HepG2 (cell line): ENCODE measurements around the gene LGALS1. TPM values are rescaled to one million over a fixed set of nuclear protein-coding genes. Genes with fewer than 3 reads are reported as not detected.

Source experiments
- ASH2L ChIP-seq: fragments of 300-600, 200-600 bp; sonication (generic); IDR thresholded peaks from 2 replicates; pipeline ENCODE4 v1.7.0; 2017; ENCODE audit warnings: low read depth, mild to moderate bottlenecking, moderate library complexity, mixed read lengths, low read length; ENCODE audit not compliant: insufficient read length
- BRCA1 ChIP-seq: sonication (generic); formaldehyde crosslinking; IDR thresholded peaks from 2 replicates; pipeline ENCODE4 v1.4.0; 2020; ENCODE audit warnings: missing genetic modification reagents
- ELF1 ChIP-seq: sonication (generic); formaldehyde crosslinking; IDR thresholded peaks from 2 replicates; pipeline ENCODE4 v1.4.0; 2020; ENCODE audit warnings: missing genetic modification reagents
- ETV5 ChIP-seq: IDR thresholded peaks from 2 replicates; pipeline ENCODE4 v1.6.1; 2018; ENCODE audit warnings: missing biosample characterization, missing genetic modification reagents, inconsistent platforms, borderline replicate concordance
- IKZF4 ChIP-seq: sonication (generic); formaldehyde crosslinking; IDR thresholded peaks from 2 replicates; pipeline ENCODE4 v1.5.1; 2020; ENCODE audit warnings: borderline replicate concordance, mild to moderate bottlenecking, low read depth, missing genetic modification reagents; ENCODE audit errors: not compliant biosample characterization
- MXI1 ChIP-seq: IDR thresholded peaks from 3 replicates; pipeline ENCODE4 v1.6.1; 2012; ENCODE audit warnings: low read depth, low read length, inconsistent platforms, borderline replicate concordance
- NCOA1 ChIP-seq: sonication (generic); formaldehyde crosslinking; IDR thresholded peaks from 2 replicates; pipeline ENCODE4 v1.9.0; 2021; ENCODE audit warnings: missing genetic modification reagents
- NCOR1 ChIP-seq: fragments of 200-600 bp; sonication (generic); IDR thresholded peaks from 2 replicates; pipeline ENCODE4 v1.7.0; 2017; ENCODE audit warnings: antibody characterized with exemption, low read length, borderline replicate concordance
- NONO ChIP-seq, 2 experiments: fragments of 450-650 bp in 1 of 2; sonication (generic) in 1 of 2; formaldehyde crosslinking in 1 of 2; IDR thresholded peaks in 1 of 2; conservative IDR thresholded peaks in 1 of 2; 2 replicates each; pipeline versions ENCODE4 v1.6.1 to v1.8.0; 2017 to 2022; ENCODE audit warnings: mild to moderate bottlenecking in 1 of 2, missing genetic modification reagents in 1 of 2, moderate library complexity in 1 of 2
- PCBP1 ChIP-seq: fragments of 200-400 bp; formaldehyde crosslinking; IDR thresholded peaks from 2 replicates; pipeline ENCODE4 v1.6.1; 2017; ENCODE audit warnings: mild to moderate bottlenecking, low read depth, low read length, borderline replicate concordance
- PHF5A ChIP-seq: IDR thresholded peaks from one replicate; pipeline ENCODE4 v1.6.1; 2018; ENCODE audit warnings: low read depth, missing genetic modification reagents; ENCODE audit not compliant: unreplicated experiment
- POLR2AphosphoS2 ChIP-seq: IDR thresholded peaks from 2 replicates; pipeline ENCODE4 v1.6.1; 2011; ENCODE audit warnings: low read depth, low read length, improper control_type of control experiment
- RFXAP ChIP-seq: sonication (generic); formaldehyde crosslinking; IDR thresholded peaks from 2 replicates; pipeline ENCODE4 v1.4.0; 2020; ENCODE audit warnings: missing genetic modification reagents, borderline replicate concordance
- SRSF4 ChIP-seq: fragments of 200-400 bp; formaldehyde crosslinking; IDR thresholded peaks from one replicate; pipeline ENCODE4 v1.6.1; 2018; ENCODE audit warnings: mild to moderate bottlenecking, low read depth, low read length, moderate library complexity; ENCODE audit not compliant: poor library complexity, severe bottlenecking
- ZBTB37 ChIP-seq: sonication (generic); formaldehyde crosslinking; IDR thresholded peaks from 2 replicates; pipeline ENCODE4 v1.4.0; 2020; ENCODE audit warnings: mild to moderate bottlenecking, missing genetic modification reagents
- ZFY ChIP-seq: sonication (generic); formaldehyde crosslinking; IDR thresholded peaks from 2 replicates; pipeline ENCODE4 v1.4.0; 2020; ENCODE audit warnings: missing genetic modification reagents
- ZNF101 ChIP-seq: sonication (generic); formaldehyde crosslinking; IDR thresholded peaks from 2 replicates; pipeline ENCODE4 v1.4.0; 2020; ENCODE audit warnings: mild to moderate bottlenecking, low read depth, missing genetic modification reagents, borderline replicate concordance
- ZNF205 ChIP-seq: IDR thresholded peaks from 2 replicates; pipeline ENCODE4 v1.6.1; 2018; ENCODE audit warnings: missing biosample characterization, missing genetic modification reagents
- ZNF274 ChIP-seq: sonication (generic); formaldehyde crosslinking; IDR thresholded peaks from 2 replicates; pipeline ENCODE4 v1.5.1; 2020; ENCODE audit warnings: mild to moderate bottlenecking, missing genetic modification reagents
- ZNF317 ChIP-seq: sonication (generic); formaldehyde crosslinking; IDR thresholded peaks from 2 replicates; pipeline ENCODE4 v1.5.0; 2020; ENCODE audit warnings: mild to moderate bottlenecking, missing genetic modification reagents
- ZNF547 ChIP-seq: sonication (generic); formaldehyde crosslinking; IDR thresholded peaks from 2 replicates; pipeline ENCODE4 v1.5.1; 2020; ENCODE audit warnings: mild to moderate bottlenecking, missing genetic modification reagents
- ZNF790 ChIP-seq: sonication (generic); formaldehyde crosslinking; IDR thresholded peaks from 2 replicates; pipeline ENCODE4 v1.8.0; 2022; ENCODE audit warnings: missing genetic modification reagents, mild to moderate bottlenecking, borderline replicate concordance
- ZSCAN25 ChIP-seq: sonication (generic); formaldehyde crosslinking; IDR thresholded peaks from 2 replicates; pipeline ENCODE4 v1.8.0; 2022; ENCODE audit warnings: mild to moderate bottlenecking, missing genetic modification reagents
- polyA plus RNA-seq, 8 experiments: library from polyadenylated mRNA; depleted of rRNA in 3 of 8; stranded (reverse) in 7 of 8; unstranded in 1 of 8; fragments of >200 nt; fragmentation: Illumina TruSeq in 4 of 8; extraction: Trizol in 4 of 8; gene quantifications; 2 replicates each; pipeline versions ENCODE4 v1.2.1 to v1.2.3, GENCODE V29; 2011 to 2016; ENCODE audit warnings: low read depth in 4 of 8, missing spikeins in 1 of 8, mixed read lengths in 1 of 8; ENCODE audit not compliant: insufficient read depth in 1 of 8
- total RNA-seq, 5 experiments: library from RNA; depleted of rRNA; stranded (reverse); fragments of >200 nt; fragmentation: Illumina TruSeq; extraction: Trizol; gene quantifications; 2 replicates each; pipeline ENCODE4 v1.2.3, GENCODE V29; 2016; ENCODE audit warnings: low read depth in 1 of 5
- TF ChIP-seq, protein P1 (sequence below): sonication (generic); formaldehyde crosslinking; IDR thresholded peaks from 2 replicates; pipeline ENCODE4 v1.5.0; 2020; ENCODE audit warnings: missing genetic modification reagents, mild to moderate bottlenecking, borderline replicate concordance
- TF ChIP-seq, protein P2 (sequence below): sonication (generic); formaldehyde crosslinking; IDR thresholded peaks from 2 replicates; pipeline ENCODE4 v1.8.0; 2022; ENCODE audit warnings: mild to moderate bottlenecking, missing genetic modification reagents, borderline replicate concordance

LGALS1 gene
- total and polyA plus RNA-seq, 2 of the 13 experiments (the other 11 are each of a cell fraction or from before 2014, with no cell fraction given) = 103 to 858 TPM

DNA sequence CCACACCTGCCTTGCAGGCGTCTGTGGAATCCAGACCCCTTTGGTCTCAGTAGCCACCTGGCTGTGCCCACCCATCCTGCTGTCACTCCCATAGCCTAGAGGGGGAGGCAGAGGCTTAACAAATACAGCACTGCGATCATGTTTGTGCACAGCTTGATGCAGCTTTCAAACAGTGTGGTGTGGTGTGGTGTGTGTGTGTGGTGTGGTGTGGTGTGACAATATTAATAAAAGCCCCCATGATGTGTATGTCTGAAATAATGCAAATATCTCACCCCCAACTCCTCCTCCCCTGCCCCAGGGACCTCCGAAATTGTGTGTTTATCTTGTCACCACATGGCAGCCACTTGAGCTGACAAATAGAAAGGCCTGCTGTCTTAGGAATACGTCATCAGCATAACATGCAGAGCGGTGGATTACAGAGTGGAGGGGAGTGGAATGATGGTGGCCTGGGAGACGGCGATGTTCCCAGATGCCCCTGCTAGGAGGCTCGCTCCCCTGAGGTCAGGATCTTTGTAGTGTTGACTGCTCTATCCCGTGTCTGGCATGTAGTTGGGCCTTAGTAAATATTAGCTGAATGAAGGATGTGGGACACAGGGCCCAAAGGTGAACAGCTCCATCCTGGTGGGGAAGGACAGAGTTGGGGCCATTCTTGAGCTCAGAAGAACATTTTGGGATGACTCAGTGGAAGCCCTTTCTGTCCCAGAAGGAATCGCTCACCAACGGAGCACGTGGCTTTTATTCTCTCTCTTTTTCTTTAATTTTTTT is 14.1 kb upstream of the LGALS1 start (continued):
- TF ChIP-seq, protein P1, sequence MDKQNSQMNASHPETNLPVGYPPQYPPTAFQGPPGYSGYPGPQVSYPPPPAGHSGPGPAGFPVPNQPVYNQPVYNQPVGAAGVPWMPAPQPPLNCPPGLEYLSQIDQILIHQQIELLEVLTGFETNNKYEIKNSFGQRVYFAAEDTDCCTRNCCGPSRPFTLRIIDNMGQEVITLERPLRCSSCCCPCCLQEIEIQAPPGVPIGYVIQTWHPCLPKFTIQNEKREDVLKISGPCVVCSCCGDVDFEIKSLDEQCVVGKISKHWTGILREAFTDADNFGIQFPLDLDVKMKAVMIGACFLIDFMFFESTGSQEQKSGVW (CRISPR knock-in tag) = no peak
- TF ChIP-seq, protein P2, sequence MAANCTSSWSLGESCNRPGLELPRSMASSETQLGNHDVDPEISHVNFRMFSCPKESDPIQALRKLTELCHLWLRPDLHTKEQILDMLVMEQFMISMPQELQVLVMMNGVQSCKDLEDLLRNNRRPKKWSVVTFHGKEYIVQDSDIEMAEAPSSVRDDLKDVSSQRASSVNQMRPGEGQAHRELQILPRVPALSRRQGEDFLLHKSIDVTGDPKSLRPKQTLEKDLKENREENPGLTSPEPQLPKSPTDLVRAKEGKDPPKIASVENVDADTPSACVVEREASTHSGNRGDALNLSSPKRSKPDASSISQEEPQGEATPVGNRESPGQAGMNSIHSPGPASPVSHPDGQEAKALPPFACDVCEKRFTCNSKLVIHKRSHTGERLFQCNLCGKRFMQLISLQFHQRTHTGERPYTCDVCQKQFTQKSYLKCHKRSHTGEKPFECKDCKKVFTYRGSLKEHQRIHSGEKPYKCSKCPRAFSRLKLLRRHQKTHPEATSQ (CRISPR knock-in tag) = no peak
- TF ChIP-seq RFXAP (CRISPR knock-in tag) = no peak
- TF ChIP-seq NONO (IDR thresholded peaks at IDR 0.05) = no peak
- TF ChIP-seq NONO (CRISPR knock-in tag; conservative IDR thresholded peaks at IDR 0.05) = no peak
- TF ChIP-seq SRSF4 = no peak
- 0 out of 2 replicates have a peak, but pooled peaks have one; percentile 27 for TF ChIP-seq ZNF205 (CRISPR knock-in tag)
- peak; percentile 68; the same call in 1 of the 3 replicates for TF ChIP-seq MXI1
- TF ChIP-seq NCOR1 = no peak
- no peak for TF ChIP-seq ZNF317 (CRISPR knock-in tag)
- TF ChIP-seq PCBP1 = no peak
- TF ChIP-seq NCOA1 (CRISPR knock-in tag) = no peak
- no peak for TF ChIP-seq ZBTB37 (CRISPR knock-in tag)
- TF ChIP-seq ZNF274 (CRISPR knock-in tag) = no peak
- TF ChIP-seq ZNF790 (CRISPR knock-in tag) = no peak
- TF ChIP-seq IKZF4 (CRISPR knock-in tag) = no peak
- peak; percentile 67 for TF ChIP-seq ZFY (CRISPR knock-in tag)
- no peak for TF ChIP-seq ZNF101 (CRISPR knock-in tag)
- no peak for TF ChIP-seq POLR2AphosphoS2
- TF ChIP-seq ZNF547 (CRISPR knock-in tag) = no peak
- no peak for TF ChIP-seq ELF1 (CRISPR knock-in tag)
- TF ChIP-seq PHF5A (CRISPR knock-in tag) = no peak
- TF ChIP-seq BRCA1 = no peak
- TF ChIP-seq ETV5 (CRISPR knock-in tag) = peak; percentile 51; the same call in 1 of the 2 replicates
- TF ChIP-seq ASH2L = no peak
- TF ChIP-seq ZSCAN25 = peak; percentile 74
